Esophagus squamous epithelium (tissue), 4 donors: ENCODE measurements around the gene CREB5.

ENCODE experiments used
- POLR2A ChIP-seq, 4 donors: fragments of 450-650 bp; IDR thresholded peaks; one replicate each; pipeline ENCODE4 v1.6.1; 2017; ENCODE audit warnings: antibody characterized with exemption in 4 of 4, mild to moderate bottlenecking in 4 of 4, moderate library complexity in 3 of 4
- TF ChIP-seq, protein P1 (sequence below), 6 experiments: fragments of 450-650 bp in 4 of 6; fragments of 200-600 bp in 2 of 6; sonication (generic) in 2 of 6; IDR thresholded peaks; one replicate each; pipeline ENCODE4 v1.5.1; 2016 to 2019; ENCODE audit warnings: antibody characterized with exemption in 6 of 6, mild to moderate bottlenecking in 4 of 6, moderate library complexity in 4 of 6

DNA sequence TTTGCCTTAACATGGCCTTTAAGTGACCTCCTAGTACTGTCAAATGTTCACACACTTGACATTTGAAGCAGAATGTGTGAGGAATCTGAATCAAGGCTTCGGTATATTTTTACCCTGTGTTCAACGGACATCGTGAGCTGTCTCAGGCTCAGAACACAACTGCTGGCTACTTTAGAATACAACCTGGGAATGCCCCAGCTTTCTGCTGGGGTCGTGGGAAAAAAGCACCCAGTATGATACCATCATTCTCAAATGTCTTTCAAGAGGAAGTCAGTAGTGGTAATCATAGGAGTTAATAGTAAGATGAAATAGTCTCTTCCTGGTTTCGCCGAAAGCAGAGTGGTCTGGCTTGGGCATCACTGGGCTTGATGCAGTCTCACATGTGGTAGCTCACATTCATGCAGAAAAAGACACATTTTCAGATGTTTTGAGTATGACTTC lies 67.2 kb downstream of the CREB5 start:
- no peak for TF ChIP-seq POLR2A (IDR thresholded peaks at IDR 0.05)
- TF ChIP-seq, protein P1, sequence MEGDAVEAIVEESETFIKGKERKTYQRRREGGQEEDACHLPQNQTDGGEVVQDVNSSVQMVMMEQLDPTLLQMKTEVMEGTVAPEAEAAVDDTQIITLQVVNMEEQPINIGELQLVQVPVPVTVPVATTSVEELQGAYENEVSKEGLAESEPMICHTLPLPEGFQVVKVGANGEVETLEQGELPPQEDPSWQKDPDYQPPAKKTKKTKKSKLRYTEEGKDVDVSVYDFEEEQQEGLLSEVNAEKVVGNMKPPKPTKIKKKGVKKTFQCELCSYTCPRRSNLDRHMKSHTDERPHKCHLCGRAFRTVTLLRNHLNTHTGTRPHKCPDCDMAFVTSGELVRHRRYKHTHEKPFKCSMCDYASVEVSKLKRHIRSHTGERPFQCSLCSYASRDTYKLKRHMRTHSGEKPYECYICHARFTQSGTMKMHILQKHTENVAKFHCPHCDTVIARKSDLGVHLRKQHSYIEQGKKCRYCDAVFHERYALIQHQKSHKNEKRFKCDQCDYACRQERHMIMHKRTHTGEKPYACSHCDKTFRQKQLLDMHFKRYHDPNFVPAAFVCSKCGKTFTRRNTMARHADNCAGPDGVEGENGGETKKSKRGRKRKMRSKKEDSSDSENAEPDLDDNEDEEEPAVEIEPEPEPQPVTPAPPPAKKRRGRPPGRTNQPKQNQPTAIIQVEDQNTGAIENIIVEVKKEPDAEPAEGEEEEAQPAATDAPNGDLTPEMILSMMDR (IDR thresholded peaks at IDR 0.05), result no peak
